Loucy (cell line): ENCODE data around the gene TOP1.

Experiments used
- H2AFZ ChIP-seq: fragments of 200-600 bp; sonication (generic); 2 replicates; pipeline ENCODE4 v1.6.0; 2016; ENCODE audit warnings: antibody characterized with exemption, mild to moderate bottlenecking, low read length, moderate library complexity
- H3F3A ChIP-seq: fragments of 200-600 bp; 2 replicates; pipeline ENCODE4 v1.6.0; 2016; ENCODE audit warnings: antibody characterized with exemption, low read depth, mild to moderate bottlenecking
- H3K27me3 ChIP-seq: fragments of 200-600 bp; sonication (generic); 2 replicates; pipeline ENCODE4 v1.6.1; 2014; ENCODE audit warnings: low read length, mild to moderate bottlenecking; ENCODE audit not compliant: insufficient read depth, poor library complexity, severe bottlenecking
- H3K36me3 ChIP-seq: fragments of 200-600 bp; sonication (generic); 2 replicates; pipeline ENCODE4 v1.6.1; 2016; ENCODE audit warnings: low read length; ENCODE audit not compliant: insufficient read depth
- H3K4me1 ChIP-seq: fragments of 200-600 bp; sonication (generic); 2 replicates; pipeline ENCODE4 v1.5.1; 2014; ENCODE audit warnings: low read length, mild to moderate bottlenecking; ENCODE audit not compliant: insufficient read depth, poor library complexity, severe bottlenecking
- H3K4me2 ChIP-seq: fragments of 200-600 bp; sonication (generic); 2 replicates; pipeline ENCODE4 v1.6.0; 2014; ENCODE audit warnings: antibody characterized with exemption, low read length, low read depth, mild to moderate bottlenecking; ENCODE audit not compliant: poor library complexity, severe bottlenecking
- H3K4me3 ChIP-seq: fragments of 200-600 bp; sonication (generic); 2 replicates; pipeline ENCODE4 v1.5.1; 2014; ENCODE audit warnings: low read length, mild to moderate bottlenecking, mixed read lengths; ENCODE audit not compliant: poor library complexity, severe bottlenecking
- H3K79me2 ChIP-seq: fragments of 200-600 bp; sonication (generic); 2 replicates; pipeline ENCODE4 v1.6.1; 2014; ENCODE audit warnings: low read length; ENCODE audit not compliant: insufficient read depth
- H3K9ac ChIP-seq: fragments of 200-600 bp; sonication (generic); 2 replicates; pipeline ENCODE4 v1.6.0; 2014; ENCODE audit warnings: mild to moderate bottlenecking, low read depth, low read length, moderate library complexity; ENCODE audit not compliant: poor library complexity, severe bottlenecking
- H3K9me2 ChIP-seq: fragments of 200-600 bp; sonication (generic); replicated peaks from 2 replicates; pipeline ENCODE4 v1.6.1; 2016; ENCODE audit warnings: low read depth, low read length, mixed read lengths
- H3K9me3 ChIP-seq: fragments of 200-600 bp; sonication (generic); 2 replicates; pipeline ENCODE4 v1.6.1; 2014; ENCODE audit warnings: mild to moderate bottlenecking, antibody characterized with exemption, low read length, low read depth; ENCODE audit not compliant: insufficient read depth
- H4K20me1 ChIP-seq: fragments of 200-600 bp; sonication (generic); 2 replicates; pipeline ENCODE4 v1.6.0; 2014; ENCODE audit warnings: antibody characterized with exemption, low read length, mild to moderate bottlenecking; ENCODE audit not compliant: insufficient read depth, poor library complexity, severe bottlenecking
- CTCF ChIP-seq: fragments of 200-600 bp; sonication (generic); conservative IDR thresholded peaks from 2 replicates; pipeline ENCODE4 v1.5.1; 2014; ENCODE audit warnings: mild to moderate bottlenecking, antibody characterized with exemption, low read length
- EZH2phosphoT487 ChIP-seq: fragments of 200-600 bp; IDR thresholded peaks from 2 replicates; pipeline ENCODE4 v1.6.1; 2018; ENCODE audit warnings: antibody characterized with exemption, mild to moderate bottlenecking, moderate library complexity, borderline replicate concordance

Gene TOP1

GRCh38 chr20:41028359-41029149 is at the start of gene TOP1:
TSS of gene TOP1 (plus strand) at chr20:41028822. CDS start at chr20:41029068, 246 bp downstream.
- no peak for TF ChIP-seq CTCF
- no peak for TF ChIP-seq EZH2phosphoT487
- Histone ChIP-seq H3K27me3 (peaks cover 9% of the 10 kb centered on the region), H3K79me2 (peaks cover 49% of the 10 kb centered on the region), H3F3A (no peaks in the 10 kb centered on the region), H3K4me3 (peak within 1 kb of the TSS; percentile 87), H3K9me2 (no peaks in the 10 kb centered on the region), H3K9ac (peak within 1 kb of the TSS; percentile 93), H4K20me1 (peaks cover 42% of the 10 kb centered on the region), H3K4me2 (peak within 1 kb of the TSS; percentile 94), H3K9me3 (no peaks in the 10 kb centered on the region), H3K4me1 (peaks cover 45% of the 10 kb centered on the region), H2AFZ (peak within 1 kb of the TSS; percentile 64), H3K36me3 (no peaks in the 10 kb centered on the region)

- no peak overlapping the region for H2AFZ ChIP-seq
- no peaks in the 10 kb centered on the region for H4K20me1 ChIP-seq
- no peaks in the 10 kb centered on the region for H3K79me2 ChIP-seq
- no peak overlapping the region for H3K4me3 ChIP-seq
- H3K4me1 ChIP-seq: no peaks in the 10 kb centered on the region
- no peaks in the 10 kb centered on the region for H3K36me3 ChIP-seq
- peaks cover 18% of the 10 kb centered on the region for H3K27me3 ChIP-seq
- H3K9ac ChIP-seq: no peak overlapping the region
- H3K4me2 ChIP-seq: no peak overlapping the region
- H3K9me2 ChIP-seq: no peaks in the 10 kb centered on the region
- no peaks in the 10 kb centered on the region for H3F3A ChIP-seq
- H3K9me3 ChIP-seq: peaks cover 12% of the 10 kb centered on the region; the same call in 1 of the 2 replicates
- no peak for TF ChIP-seq CTCF
- TF ChIP-seq EZH2phosphoT487: no peak
Observed at GRCh38 chr20:40979247-40979646, 49.4 kb upstream of the TOP1 start.

DNA sequence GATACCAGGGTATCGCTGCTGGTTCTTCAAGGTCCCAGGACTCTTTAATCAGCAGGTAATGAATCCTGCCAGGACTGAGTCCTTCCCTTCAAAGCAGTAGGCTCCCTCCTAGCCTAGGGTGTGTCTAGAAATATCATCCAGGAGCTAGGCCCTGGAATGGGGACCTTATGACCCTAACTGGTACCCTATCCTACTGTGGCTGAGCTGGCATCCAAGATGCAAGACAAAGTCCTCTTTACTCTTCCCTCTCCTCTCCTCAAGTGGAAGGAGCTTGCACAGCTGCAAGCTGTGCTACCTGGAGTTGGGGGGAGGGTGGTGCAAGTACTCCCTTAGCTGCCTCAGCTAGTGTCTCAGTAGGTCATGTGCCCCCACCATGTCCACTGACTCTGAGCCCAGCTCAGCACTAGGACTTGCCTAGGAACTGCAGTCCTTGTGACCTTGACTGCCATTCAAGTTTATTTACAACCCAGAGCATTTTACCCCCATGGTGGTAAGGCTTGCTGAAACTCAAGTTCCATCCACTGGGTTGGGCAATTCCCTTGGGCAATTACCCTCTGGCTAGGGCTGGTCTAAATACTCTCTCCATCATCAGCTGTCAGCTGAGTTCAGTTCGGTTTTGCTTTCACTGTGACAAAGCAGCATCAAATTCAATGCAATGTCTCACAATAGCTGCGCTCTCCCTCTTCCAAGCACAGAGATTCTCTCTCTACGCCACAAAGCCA is 48.4 kb upstream of the TOP1 start:
- H3K4me3 ChIP-seq: no peak overlapping the region

More for the DNA sequence above, 48.4 kb upstream of the TOP1 start:
- Histone ChIP-seq H3K79me2 (no peaks in the 10 kb centered on the region), H3K27me3 (peaks cover 29% of the 10 kb centered on the region), H4K20me1 (no peaks in the 10 kb centered on the region), H3K36me3 (no peaks in the 10 kb centered on the region), H3F3A (no peaks in the 10 kb centered on the region), H3K9me3 (peaks cover 12% of the 10 kb centered on the region; the same call in 1 of the 2 replicates), H3K4me1 (no peaks in the 10 kb centered on the region), H3K9me2 (no peaks in the 10 kb centered on the region), H2AFZ (no peak overlapping the region), H3K9ac (no peak overlapping the region), H3K4me2 (no peak overlapping the region)
- TF ChIP-seq EZH2phosphoT487 (no peak), CTCF (no peak)
